ENCODE measurements around the gene ELF3. TPM values are rescaled to one million over a fixed set of nuclear protein-coding genes. Genes with fewer than 3 reads are reported as not detected.
"Not testable (repeated sequence)": the region's sequence is repeated elsewhere in the genome, so short reads cannot be mapped to it uniquely, and the experiment has no call there.

Gene ELF3
- total RNA-seq, 1 donor from 2014 or later: 0.56 TPM

- Mint-ChIP-seq H3K36me3 (ENCODE audit: low read depth, unreplicated experiment) (no peaks in the 10 kb centered on the region), H3K27me3 (ENCODE audit: unreplicated experiment) (peaks cover 4% of the 10 kb centered on the region), H3K4me3 (ENCODE audit: unreplicated experiment) (no peak overlapping the region), H3K27ac (ENCODE audit: unreplicated experiment) (no peak overlapping the region), H3K9me3 (ENCODE audit: unreplicated experiment) (no peaks in the 10 kb centered on the region), H3K4me1 (ENCODE audit: unreplicated experiment) (no peaks in the 10 kb centered on the region)
- no peak for TF ChIP-seq CTCF (IDR thresholded peaks at IDR 0.05; ENCODE audit: unreplicated experiment)
- no peak for DNase-seq (ENCODE audit: low spot score)
Measured at GRCh38 chr1:202046748-202047708, 36.6 kb downstream of the ELF3 start.

- Mint-ChIP-seq H3K27ac (ENCODE audit: unreplicated experiment) (no peak overlapping the region), H3K27me3 (ENCODE audit: unreplicated experiment) (peaks cover 4% of the 10 kb centered on the region), H3K4me3 (ENCODE audit: unreplicated experiment) (no peak overlapping the region), H3K4me1 (ENCODE audit: unreplicated experiment) (no peaks in the 10 kb centered on the region), H3K9me3 (ENCODE audit: unreplicated experiment) (no peaks in the 10 kb centered on the region), H3K36me3 (ENCODE audit: low read depth, unreplicated experiment) (no peaks in the 10 kb centered on the region)
- no peak for DNase-seq (ENCODE audit: low spot score)
- TF ChIP-seq CTCF (IDR thresholded peaks at IDR 0.05; ENCODE audit: unreplicated experiment): no peak
Measured at GRCh38 chr1:202047977-202048376, 37.6 kb downstream of the ELF3 start.

- H3K4me3 Mint-ChIP-seq (ENCODE audit: unreplicated experiment): no peak overlapping the region
- no peak for TF ChIP-seq CTCF (IDR thresholded peaks at IDR 0.05; ENCODE audit: unreplicated experiment)
- H3K4me1 Mint-ChIP-seq (ENCODE audit: unreplicated experiment): no peaks in the 10 kb centered on the region
- DNase-seq (ENCODE audit: low spot score): no peak
- H3K27ac Mint-ChIP-seq (ENCODE audit: unreplicated experiment): no peak overlapping the region
- no peaks in the 10 kb centered on the region for H3K36me3 Mint-ChIP-seq (ENCODE audit: low read depth, unreplicated experiment)
- no peaks in the 10 kb centered on the region for H3K9me3 Mint-ChIP-seq (ENCODE audit: unreplicated experiment)
- H3K27me3 Mint-ChIP-seq (ENCODE audit: unreplicated experiment): peaks cover 4% of the 10 kb centered on the region
Measured at GRCh38 chr1:202049129-202049528, 38.7 kb downstream of the ELF3 start.

- Mint-ChIP-seq H3K27ac (ENCODE audit: unreplicated experiment) (no peak overlapping the region), H3K36me3 (ENCODE audit: low read depth, unreplicated experiment) (no peaks in the 10 kb centered on the region), H3K9me3 (ENCODE audit: unreplicated experiment) (no peaks in the 10 kb centered on the region), H3K27me3 (ENCODE audit: unreplicated experiment) (peaks cover 4% of the 10 kb centered on the region), H3K4me1 (ENCODE audit: unreplicated experiment) (no peaks in the 10 kb centered on the region), H3K4me3 (ENCODE audit: unreplicated experiment) (no peak overlapping the region)
- DNase-seq (ENCODE audit: low spot score): no peak
- TF ChIP-seq CTCF (IDR thresholded peaks at IDR 0.05; ENCODE audit: unreplicated experiment): no peak
Measured at GRCh38 chr1:202054094-202054493, 43.7 kb downstream of the ELF3 start.

GRCh38 chr1:202054673-202055072 lies 44.3 kb downstream of the ELF3 start:
- not testable (repeated sequence) for H3K27me3 Mint-ChIP-seq (ENCODE audit: unreplicated experiment); H3K27ac Mint-ChIP-seq (ENCODE audit: unreplicated experiment); H3K9me3 Mint-ChIP-seq (ENCODE audit: unreplicated experiment); H3K36me3 Mint-ChIP-seq (ENCODE audit: low read depth, unreplicated experiment); DNase-seq (ENCODE audit: low spot score); H3K4me1 Mint-ChIP-seq (ENCODE audit: unreplicated experiment); H3K4me3 Mint-ChIP-seq (ENCODE audit: unreplicated experiment)

All from endothelial cell (in vitro differentiated cells).